ENCODE data around the gene DLST. TPM values are rescaled to one million over a fixed set of nuclear protein-coding genes. Genes with fewer than 3 reads are reported as not detected.

Gene DLST
- total RNA-seq, 1 donor from 2014 or later, result 125 TPM

DNA sequence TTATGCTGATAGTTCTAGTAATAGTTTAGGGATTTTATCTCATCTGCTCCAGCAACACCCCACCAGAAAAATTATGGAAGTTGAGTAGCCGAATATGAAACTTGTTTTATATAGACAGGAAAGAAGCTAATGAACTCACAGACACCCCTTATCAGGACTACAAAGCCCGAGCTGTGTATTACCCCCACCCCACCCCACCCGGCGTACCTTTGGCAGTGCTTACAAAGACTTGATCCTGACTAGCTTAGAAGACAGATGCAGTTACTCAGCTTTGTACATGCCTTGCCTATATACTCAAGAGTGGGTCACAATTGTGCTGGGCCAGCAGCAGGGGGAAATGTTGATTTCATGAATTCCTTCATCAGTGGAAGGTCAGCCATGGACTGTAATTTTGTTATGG, 28.1 kb upstream of the DLST start:
- Mint-ChIP-seq H3K4me1 (ENCODE audit: unreplicated experiment) (peaks cover 2% of the 10 kb centered on the region), H3K9me3 (ENCODE audit: unreplicated experiment) (no peaks in the 10 kb centered on the region), H3K27me3 (ENCODE audit: unreplicated experiment) (no peaks in the 10 kb centered on the region), H3K27ac (ENCODE audit: unreplicated experiment) (no peak overlapping the region), H3K4me3 (ENCODE audit: unreplicated experiment) (no peak overlapping the region), H3K36me3 (ENCODE audit: low read depth, unreplicated experiment) (no peaks in the 10 kb centered on the region)
- TF ChIP-seq, protein P1, sequence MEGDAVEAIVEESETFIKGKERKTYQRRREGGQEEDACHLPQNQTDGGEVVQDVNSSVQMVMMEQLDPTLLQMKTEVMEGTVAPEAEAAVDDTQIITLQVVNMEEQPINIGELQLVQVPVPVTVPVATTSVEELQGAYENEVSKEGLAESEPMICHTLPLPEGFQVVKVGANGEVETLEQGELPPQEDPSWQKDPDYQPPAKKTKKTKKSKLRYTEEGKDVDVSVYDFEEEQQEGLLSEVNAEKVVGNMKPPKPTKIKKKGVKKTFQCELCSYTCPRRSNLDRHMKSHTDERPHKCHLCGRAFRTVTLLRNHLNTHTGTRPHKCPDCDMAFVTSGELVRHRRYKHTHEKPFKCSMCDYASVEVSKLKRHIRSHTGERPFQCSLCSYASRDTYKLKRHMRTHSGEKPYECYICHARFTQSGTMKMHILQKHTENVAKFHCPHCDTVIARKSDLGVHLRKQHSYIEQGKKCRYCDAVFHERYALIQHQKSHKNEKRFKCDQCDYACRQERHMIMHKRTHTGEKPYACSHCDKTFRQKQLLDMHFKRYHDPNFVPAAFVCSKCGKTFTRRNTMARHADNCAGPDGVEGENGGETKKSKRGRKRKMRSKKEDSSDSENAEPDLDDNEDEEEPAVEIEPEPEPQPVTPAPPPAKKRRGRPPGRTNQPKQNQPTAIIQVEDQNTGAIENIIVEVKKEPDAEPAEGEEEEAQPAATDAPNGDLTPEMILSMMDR (IDR thresholded peaks at IDR 0.05; ENCODE audit: unreplicated experiment), result no peak
- no peak for DNase-seq (ENCODE audit: low spot score)

DNA sequence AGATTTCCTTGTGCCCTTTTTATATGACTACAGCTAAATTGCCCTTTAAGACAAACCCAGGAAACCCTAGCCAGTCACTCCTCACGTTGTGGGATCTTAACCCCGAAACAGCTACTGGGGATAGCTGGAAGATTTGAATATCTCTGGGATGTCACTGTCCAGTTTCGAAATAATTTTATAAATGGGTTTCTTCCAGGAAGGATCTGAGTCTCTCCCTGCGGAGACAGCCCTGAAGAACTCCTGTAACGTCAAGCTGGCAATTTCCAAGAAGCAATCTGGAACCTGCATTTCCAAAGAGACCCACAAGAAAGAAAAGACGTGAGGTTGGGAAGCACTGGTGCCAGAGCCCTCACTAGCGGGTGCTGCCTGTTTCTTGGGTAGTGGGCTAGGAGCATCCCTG, 26.7 kb upstream of the DLST start:
- Mint-ChIP-seq H3K4me3 (ENCODE audit: unreplicated experiment) (no peak overlapping the region), H3K9me3 (ENCODE audit: unreplicated experiment) (no peaks in the 10 kb centered on the region), H3K36me3 (ENCODE audit: low read depth, unreplicated experiment) (no peaks in the 10 kb centered on the region), H3K4me1 (ENCODE audit: unreplicated experiment) (peaks cover 2% of the 10 kb centered on the region), H3K27me3 (ENCODE audit: unreplicated experiment) (no peaks in the 10 kb centered on the region), H3K27ac (ENCODE audit: unreplicated experiment) (no peak overlapping the region)
- no peak for DNase-seq (ENCODE audit: low spot score)
- TF ChIP-seq, protein P1 (IDR thresholded peaks at IDR 0.05; ENCODE audit: unreplicated experiment), result no peak

DNA sequence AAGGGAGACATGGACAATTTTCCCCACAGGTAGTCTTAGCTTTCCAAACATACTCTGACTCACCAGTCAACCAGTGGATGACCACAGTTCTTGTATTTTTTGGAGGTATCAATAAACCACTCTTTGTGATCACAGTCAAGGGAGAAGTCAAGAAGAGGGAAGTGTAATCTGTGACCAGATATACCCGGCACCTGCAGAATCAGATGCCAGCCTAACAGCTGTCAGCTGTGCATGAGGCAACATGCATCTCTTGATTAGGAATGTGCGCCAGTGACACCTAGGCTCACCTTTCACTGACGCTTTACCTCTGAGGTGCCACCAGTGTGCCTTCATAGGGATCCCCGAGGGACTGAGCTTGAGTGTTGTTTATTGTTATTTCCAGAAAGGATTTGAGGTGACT, 25.8 kb upstream of the DLST start:
- DNase-seq (ENCODE audit: low spot score), result no peak
- H3K4me1 Mint-ChIP-seq (ENCODE audit: unreplicated experiment), result peaks cover 2% of the 10 kb centered on the region
- no peak overlapping the region for H3K4me3 Mint-ChIP-seq (ENCODE audit: unreplicated experiment)

DNA sequence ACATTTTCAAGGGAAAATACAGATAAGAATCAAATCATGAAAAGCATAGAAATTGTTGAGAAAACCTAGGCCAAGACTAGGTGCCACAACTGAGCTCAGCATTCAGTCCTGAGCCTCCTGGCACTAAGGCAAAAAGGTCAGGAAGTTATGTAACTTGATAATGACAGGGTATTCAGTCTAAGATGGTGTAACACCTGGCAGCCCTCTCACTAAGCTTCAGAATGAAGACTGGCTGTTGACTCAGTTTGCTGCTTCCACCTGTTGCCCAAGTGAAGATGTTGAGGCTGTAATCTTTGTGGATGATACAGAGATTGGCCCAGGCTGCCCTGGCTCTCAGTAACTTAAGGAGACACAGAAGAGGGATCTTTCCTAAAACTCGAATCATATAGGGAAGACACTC, 25.4 kb upstream of the DLST start:
- DNase-seq (ENCODE audit: low spot score), result no peak
- no peaks in the 10 kb centered on the region for H3K27me3 Mint-ChIP-seq (ENCODE audit: unreplicated experiment)
- H3K4me3 Mint-ChIP-seq (ENCODE audit: unreplicated experiment), result no peak overlapping the region
- no peak overlapping the region for H3K27ac Mint-ChIP-seq (ENCODE audit: unreplicated experiment)
- TF ChIP-seq, protein P1 (IDR thresholded peaks at IDR 0.05; ENCODE audit: unreplicated experiment), result no peak
- no peaks in the 10 kb centered on the region for H3K9me3 Mint-ChIP-seq (ENCODE audit: unreplicated experiment)
- H3K36me3 Mint-ChIP-seq (ENCODE audit: low read depth, unreplicated experiment), result no peaks in the 10 kb centered on the region
- H3K4me1 Mint-ChIP-seq (ENCODE audit: unreplicated experiment), result peaks cover 2% of the 10 kb centered on the region

More for the DNA sequence above, 25.8 kb upstream of the DLST start:
- Mint-ChIP-seq H3K27ac (ENCODE audit: unreplicated experiment) (no peak overlapping the region), H3K36me3 (ENCODE audit: low read depth, unreplicated experiment) (no peaks in the 10 kb centered on the region), H3K9me3 (ENCODE audit: unreplicated experiment) (no peaks in the 10 kb centered on the region), H3K27me3 (ENCODE audit: unreplicated experiment) (no peaks in the 10 kb centered on the region)
- TF ChIP-seq, protein P1 (IDR thresholded peaks at IDR 0.05; ENCODE audit: unreplicated experiment), result no peak

DNA sequence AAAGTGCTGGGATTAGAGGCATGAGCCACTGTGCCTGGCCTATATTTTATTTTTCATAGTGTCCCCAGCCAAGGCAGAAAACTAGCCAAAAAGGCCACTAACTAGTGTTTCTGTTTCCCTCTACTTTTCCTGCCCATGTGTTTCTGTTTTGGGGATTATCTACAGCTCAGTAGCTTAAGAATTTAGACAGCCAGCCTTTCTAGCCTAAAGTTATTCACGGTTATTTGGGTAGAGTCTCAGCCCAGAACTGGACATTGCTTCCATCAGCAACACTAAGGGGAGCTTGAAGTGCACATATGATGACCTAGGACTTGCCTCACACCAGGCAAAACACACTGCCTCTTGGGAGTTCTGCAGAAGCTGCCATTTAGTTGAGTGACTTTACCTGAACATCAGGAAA, 23.7 kb upstream of the DLST start:
- Mint-ChIP-seq H3K4me1 (ENCODE audit: unreplicated experiment) (peaks cover 2% of the 10 kb centered on the region), H3K27me3 (ENCODE audit: unreplicated experiment) (peaks cover 2% of the 10 kb centered on the region), H3K4me3 (ENCODE audit: unreplicated experiment) (no peak overlapping the region), H3K9me3 (ENCODE audit: unreplicated experiment) (no peaks in the 10 kb centered on the region), H3K27ac (ENCODE audit: unreplicated experiment) (no peak overlapping the region), H3K36me3 (ENCODE audit: low read depth, unreplicated experiment) (no peaks in the 10 kb centered on the region)
- DNase-seq (ENCODE audit: low spot score), result no peak
- TF ChIP-seq, protein P1 (IDR thresholded peaks at IDR 0.05; ENCODE audit: unreplicated experiment), result no peak

All from endothelial cell (in vitro differentiated cells).